ENCODE results near the gene PDF. TPM values are rescaled to one million over a fixed set of nuclear protein-coding genes. Genes with fewer than 3 reads are reported as not detected.

Gene PDF
- total and polyA plus RNA-seq, 2 of the 13 experiments (the other 11 are each of a cell fraction or from before 2014, with no cell fraction given): 12.4 to 48.8 TPM

GRCh38 chr16:69329369-69330285 lies 761 bp downstream of the PDF start (continued):
- TF ChIP-seq SKI (IDR thresholded peaks at IDR 0.05; ENCODE audit: partially characterized antibody): no peak
- TF ChIP-seq BCL3 (CRISPR knock-in tag; IDR thresholded peaks at IDR 0.05): no peak
- TF ChIP-seq KLF12 (CRISPR knock-in tag; IDR thresholded peaks at IDR 0.05; ENCODE audit: borderline replicate concordance): no peak
- 0 out of 2 replicates have a peak, but pooled peaks have one; percentile 78 for TF ChIP-seq ZNF510 (CRISPR knock-in tag; IDR thresholded peaks at IDR 0.05; ENCODE audit: low read depth)
- TF ChIP-seq ZBTB46 (CRISPR knock-in tag; IDR thresholded peaks at IDR 0.05; ENCODE audit: borderline replicate concordance): 0 out of 2 replicates have a peak, but pooled peaks have one; percentile 40
- TF ChIP-seq JDP2 (CRISPR knock-in tag; IDR thresholded peaks at IDR 0.05; ENCODE audit: borderline replicate concordance): no peak
- no peak; the same call in 1 of the 2 replicates for TF ChIP-seq MXD1 (CRISPR knock-in tag; IDR thresholded peaks at IDR 0.05)
- TF ChIP-seq SIN3A (IDR thresholded peaks at IDR 0.05; ENCODE audit: borderline replicate concordance, low read depth, low read length): no peak
- no peak for TF ChIP-seq ESRRA (CRISPR knock-in tag; IDR thresholded peaks at IDR 0.05; ENCODE audit: low read depth)
- no peak for TF ChIP-seq ZSCAN29 (CRISPR knock-in tag; conservative IDR thresholded peaks at IDR 0.05)
- TF ChIP-seq ZNF552 (CRISPR knock-in tag; IDR thresholded peaks at IDR 0.05; ENCODE audit: borderline replicate concordance): no peak
- TF ChIP-seq ARID5B (CRISPR knock-in tag; IDR thresholded peaks at IDR 0.05): no peak
- peak; percentile 87 for TF ChIP-seq AGO2 (optimal IDR thresholded peaks at IDR 0.05; ENCODE audit: low read depth, low read length)
- no peak for TF ChIP-seq ZBTB10 (CRISPR knock-in tag; IDR thresholded peaks at IDR 0.05; ENCODE audit: borderline replicate concordance)
- TF ChIP-seq ZNF30 (CRISPR knock-in tag; IDR thresholded peaks at IDR 0.05): no peak
- TF ChIP-seq KDM4B (CRISPR knock-in tag; IDR thresholded peaks at IDR 0.05): no peak; the same call in 1 of the 2 replicates
